Pancreas (tissue), 10 donors: ENCODE measurements around the gene HLF. TPM values are rescaled to one million over a fixed set of nuclear protein-coding genes. Genes with fewer than 3 reads are reported as not detected.

Experiments
- ATAC-seq, 4 donors: fragments of 200-7000 bp; cut with Tn5 transposase; one replicate each; pipeline versions ENCODE4 v1.8.0 to v1.9.1; 2020; ENCODE audit warnings: mild to moderate bottlenecking in 4 of 4, moderate library complexity in 4 of 4
- DNase-seq, 6 donors: peaks; one replicate each; pipeline ENCODE4 v3.0.0-alpha.2; 2020
- FAIRE-seq: peaks from 2 replicates; lab custom pipeline; 2012; peaks lifted over from hg19 to GRCh38; lab: Jason Lieb, UNC
- H3K27ac ChIP-seq, 4 donors: fragments of 200-600 bp; sonication (generic); 1 replicate in 3 of 4; 2 replicates in 1 of 4; pipeline versions ENCODE4 v1.5.0 to v1.8.0; 2020
- H3K27me3 ChIP-seq, 4 donors: fragments of 200-600 bp; one replicate each; pipeline ENCODE4 v1.8.0; 2021
- H3K36me3 ChIP-seq, 3 donors: fragments of 200-600 bp; sonication (generic) in 1 of 3; one replicate each; pipeline versions ENCODE4 v1.5.0 to v1.8.0; 2020 to 2021
- H3K4me1 ChIP-seq, 3 donors: fragments of 200-600 bp; one replicate each; pipeline ENCODE4 v1.8.0; 2021
- H3K4me3 ChIP-seq, 4 donors: fragments of 200-600 bp; sonication (generic) in 2 of 4; one replicate each; pipeline versions ENCODE4 v1.5.0 to v1.8.0; 2020 to 2021
- H3K9me3 ChIP-seq, 4 donors: fragments of 200-600 bp; one replicate each; pipeline ENCODE4 v1.8.0; 2021
- CTCF ChIP-seq, 4 donors: fragments of 200-600 bp; sonication (generic) in 3 of 4; IDR thresholded peaks; one replicate each; pipeline versions ENCODE4 v1.5.0 to v1.8.0; 2021; ENCODE audit warnings: antibody characterized with exemption in 4 of 4
- WGBS, 2 donors: extraction: QIAGEN DNeasy Blood & Tissue Kit; methylation state at CpG; one replicate each; pipeline ENCODE4 v1.1.7; 2013; 5-methylcytosine and 5-hydroxymethylcytosine counted together
- intact Hi-C, 3 donors: fragments of 100-400 bp; cut with DNase I; formaldehyde crosslinking; loops; one replicate each; pipeline versions ENCODE4 v1.11.1 to v1.14.2; 2022
- polyA plus RNA-seq, 2 donors: library from polyadenylated mRNA; stranded (reverse); fragments of 200-250 nt; gene quantifications; one replicate each; pipeline ENCODE4 v1.2.3, GENCODE V29; 2013
- total RNA-seq, 6 donors: library from RNA; stranded (reverse); fragmentation: NEBNext Ultra II Directional in 4 of 6; extraction: Animal tissue kit (Norgen Biotek cat#: 25700) in 4 of 6; gene quantifications; one replicate each; pipeline versions ENCODE4 v1.2.1 to v1.2.4, GENCODE V29; 2021 to 2023
- donor health status: healthy with polysubstance abuse.
- donor health status: DM: no; HTN: no; CAD: no; lungs with moderate emphysema.
- donor health status: DM: no; HTN: no; CAD: no.
- donor health status: control.
- donor health status: control.
- donor health status: Bipolar disorder and iron deficiency.
- donor health status: DM: yes; HTN: yes; CAD: no.
- donor health status: DM: no; HTN: no; CAD: no.
- donor health status: DM: no; HTN: no; CAD: no.
- donor health status: DM: yes; HTN: yes; CAD: no.

Gene HLF
- total and polyA plus RNA-seq, 8 donors, result 1.2 to 4.6 (median 2.2) TPM

GRCh38 chr17:55354010-55354409 is 89.2 kb downstream of the HLF start:
- no peak for ATAC-seq
- no peak for TF ChIP-seq CTCF (IDR thresholded peaks at IDR 0.05)
- no peak overlapping the region for H3K4me3 ChIP-seq
- H3K36me3 ChIP-seq, result no peaks in the 10 kb centered on the region
- no peaks in the 10 kb centered on the region for H3K27me3 ChIP-seq
- DNase-seq, result no peak
- FAIRE-seq, result no peak
- no peak overlapping the region for H3K27ac ChIP-seq
- intact Hi-C loops, result loop anchor here in 1 of 3 donors (10.0 kb wide), 1 partner anchor 359 kb away; no protein-coding TSS in a partner anchor
- no peaks in the 10 kb centered on the region for H3K4me1 ChIP-seq
- H3K9me3 ChIP-seq, result no peaks in the 10 kb centered on the region
- WGBS, 2 donors, result 47 to 55% methylated on average over 1 of the region's 1 CpG

GRCh38 chr17:55354941-55355340 is 90.2 kb downstream of the HLF start:
- intact Hi-C loops, result loop anchor here in 2 of 3 donors (5.0 to 10.0 kb wide), 2 partner anchors 157 to 360 kb away; partner anchors contain the start of gene SMIM36 (in 1 of the 2)
- H3K27me3 ChIP-seq, result no peaks in the 10 kb centered on the region
- no peaks in the 10 kb centered on the region for H3K36me3 ChIP-seq
- FAIRE-seq, result no peak
- DNase-seq, result no peak
- no peak for ATAC-seq
- H3K4me3 ChIP-seq, result no peak overlapping the region
- no peak for TF ChIP-seq CTCF (IDR thresholded peaks at IDR 0.05)
- 84 to 90% methylated on average over 2 of the region's 2 CpGs for WGBS, 2 donors
- H3K9me3 ChIP-seq, result no peaks in the 10 kb centered on the region
- H3K27ac ChIP-seq, result no peak overlapping the region
- no peaks in the 10 kb centered on the region for H3K4me1 ChIP-seq

- intact Hi-C loops, result loop anchor here in 2 of 3 donors (5.0 to 10.0 kb wide), 2 partner anchors 156 to 362 kb away; partner anchors contain the start of gene SMIM36 (in 1 of the 2)
These were observed 91.9 kb downstream of the HLF start for GRCh38 chr17:55356434-55357328.

GRCh38 chr17:55360971-55361370 is 96.2 kb downstream of the HLF start:
- H3K27me3 ChIP-seq, result no peaks in the 10 kb centered on the region
- FAIRE-seq (no peak), ATAC-seq (no peak), DNase-seq (no peak)
- no peak overlapping the region for H3K4me3 ChIP-seq
- intact Hi-C loops, result no loop called here
- H3K4me1 ChIP-seq, result no peaks in the 10 kb centered on the region
- no peaks in the 10 kb centered on the region for H3K36me3 ChIP-seq
- no peak for TF ChIP-seq CTCF (IDR thresholded peaks at IDR 0.05)
- H3K27ac ChIP-seq, result no peak overlapping the region
- H3K9me3 ChIP-seq, result peaks cover 0 to 3% (median 0%) of the 10 kb centered on the region in 4 donors

More at GRCh38 chr17:55356434-55357328, 91.9 kb downstream of the HLF start:
- Histone ChIP-seq H3K9me3 (peaks cover 0 to 3% (median 0%) of the 10 kb centered on the region in 4 donors), H3K27me3 (no peaks in the 10 kb centered on the region), H3K27ac (no peak overlapping the region), H3K4me1 (no peaks in the 10 kb centered on the region), H3K36me3 (no peaks in the 10 kb centered on the region), H3K4me3 (no peak overlapping the region)
- WGBS, 2 donors, result 26 to 38% methylated on average over 3 of the region's 3 CpGs
- FAIRE-seq, result no peak
- peak in 5 of 6 donors; percentile 25 to 62 (median 48) for DNase-seq
- ATAC-seq, result peak; percentile 46 to 89 (median 86)
- peak; percentile 56 to 70 (median 70) for TF ChIP-seq CTCF (IDR thresholded peaks at IDR 0.05)
